Measurements from ENCODE around the gene PRM1.

DNA sequence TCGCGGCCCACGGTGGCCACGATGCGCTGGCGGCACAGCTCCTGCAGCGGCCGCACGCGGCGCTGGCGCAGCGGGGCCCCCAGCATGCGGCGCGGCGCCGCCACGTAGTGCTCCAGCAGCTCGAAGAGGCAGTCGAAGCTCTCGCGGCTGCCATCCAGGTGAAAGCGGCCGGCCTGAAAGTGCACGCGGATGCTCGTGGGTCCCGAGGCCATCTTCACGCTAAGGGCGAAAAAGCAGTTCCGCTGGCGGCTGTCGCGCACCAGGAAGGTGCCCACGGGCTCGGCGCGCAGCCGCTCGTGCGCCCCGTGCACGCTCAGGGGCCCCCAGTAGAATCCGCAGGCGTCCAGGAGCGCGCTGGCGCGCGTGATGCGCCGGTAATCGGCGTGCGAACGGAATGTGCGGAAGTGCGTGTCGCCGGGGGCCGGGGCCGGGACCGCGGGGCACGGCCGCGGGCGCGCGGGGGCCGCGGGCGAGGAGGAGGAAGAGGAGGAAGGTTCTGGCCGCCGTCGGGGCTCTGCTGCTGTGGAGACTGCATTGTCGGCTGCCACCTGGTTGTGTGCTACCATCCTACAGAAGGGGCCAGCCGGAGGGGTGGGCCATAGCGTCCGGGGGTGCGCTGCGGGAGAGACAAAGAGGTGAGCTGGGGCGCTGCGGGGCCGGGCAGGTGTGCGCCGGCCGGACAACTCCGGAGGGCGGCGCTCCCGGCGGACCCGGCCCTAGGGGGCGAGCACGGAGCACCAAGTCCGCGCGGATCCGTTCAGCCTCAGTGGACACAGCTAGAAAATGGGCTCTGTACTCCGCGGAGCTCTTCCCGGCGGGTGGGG lies 26.0 kb downstream of the PRM1 start:
- TF ChIP-seq FOXM1 (IDR thresholded peaks at IDR 0.05; ENCODE audit: borderline replicate concordance) (no peak), BHLHE40 (IDR thresholded peaks at IDR 0.05; ENCODE audit: borderline replicate concordance) (no peak), L3MBTL2 (conservative IDR thresholded peaks at IDR 0.05) (no peak), SP1 (IDR thresholded peaks at IDR 0.05) (no peak), NFRKB (IDR thresholded peaks at IDR 0.05) (no peak), SUZ12 (IDR thresholded peaks at IDR 0.05) (no peak)
